Right lobe of liver (tissue), 4 donors: ENCODE data around the gene ARSB.
"Not testable (repeated sequence)": the region's sequence is repeated elsewhere in the genome, so short reads cannot be mapped to it uniquely, and the experiment has no call there.

Experiments
- POLR2A ChIP-seq: fragments of 450-650 bp; IDR thresholded peaks from one replicate; pipeline ENCODE4 v1.6.1; 2017; ENCODE audit warnings: antibody characterized with exemption, mild to moderate bottlenecking
- TF ChIP-seq, protein P1 (sequence below), 4 donors: fragments of 200-600 bp in 3 of 4; fragments of 450-650 bp in 1 of 4; IDR thresholded peaks; one replicate each; pipeline versions ENCODE4 v1.5.1 to v1.8.0; 2016 to 2022; ENCODE audit warnings: antibody characterized with exemption in 4 of 4, mild to moderate bottlenecking in 2 of 4
- donor health status: DM: no; HTN: no; CAD: no.
- donor health status: DM: no; HTN: no; CAD: no.
- donor health status: DM: no; HTN: yes; CAD: no.

DNA sequence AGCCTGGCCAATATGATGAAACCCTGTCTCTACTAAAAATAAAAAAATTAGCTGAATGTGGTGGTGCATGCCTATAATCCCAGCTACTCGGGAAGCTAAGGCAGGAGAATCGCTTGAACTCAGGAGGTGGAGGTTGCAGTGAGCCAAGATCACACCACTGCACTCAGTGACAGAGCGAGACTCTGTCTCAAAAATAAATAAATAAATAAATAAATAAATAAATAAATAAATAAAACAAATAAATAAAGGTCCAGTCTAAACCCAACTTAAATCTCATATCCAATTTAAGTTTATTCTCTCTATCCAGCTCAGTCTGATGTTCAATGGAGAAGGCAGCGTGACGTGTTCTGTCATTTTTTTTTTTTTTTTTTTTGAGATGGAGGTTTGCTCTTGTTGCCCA, 222.4 kb downstream of the ARSB start:
- not testable (repeated sequence) for TF ChIP-seq POLR2A
- TF ChIP-seq, protein P1, sequence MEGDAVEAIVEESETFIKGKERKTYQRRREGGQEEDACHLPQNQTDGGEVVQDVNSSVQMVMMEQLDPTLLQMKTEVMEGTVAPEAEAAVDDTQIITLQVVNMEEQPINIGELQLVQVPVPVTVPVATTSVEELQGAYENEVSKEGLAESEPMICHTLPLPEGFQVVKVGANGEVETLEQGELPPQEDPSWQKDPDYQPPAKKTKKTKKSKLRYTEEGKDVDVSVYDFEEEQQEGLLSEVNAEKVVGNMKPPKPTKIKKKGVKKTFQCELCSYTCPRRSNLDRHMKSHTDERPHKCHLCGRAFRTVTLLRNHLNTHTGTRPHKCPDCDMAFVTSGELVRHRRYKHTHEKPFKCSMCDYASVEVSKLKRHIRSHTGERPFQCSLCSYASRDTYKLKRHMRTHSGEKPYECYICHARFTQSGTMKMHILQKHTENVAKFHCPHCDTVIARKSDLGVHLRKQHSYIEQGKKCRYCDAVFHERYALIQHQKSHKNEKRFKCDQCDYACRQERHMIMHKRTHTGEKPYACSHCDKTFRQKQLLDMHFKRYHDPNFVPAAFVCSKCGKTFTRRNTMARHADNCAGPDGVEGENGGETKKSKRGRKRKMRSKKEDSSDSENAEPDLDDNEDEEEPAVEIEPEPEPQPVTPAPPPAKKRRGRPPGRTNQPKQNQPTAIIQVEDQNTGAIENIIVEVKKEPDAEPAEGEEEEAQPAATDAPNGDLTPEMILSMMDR (IDR thresholded peaks at IDR 0.05) = not testable (repeated sequence)
